ELF-1 (cell line): Measurements from ENCODE around the gene WEE1.
A peak's percentile ranks its signal among the peaks of the same experiment; 100 is the strongest.
"Not testable (repeated sequence)": the region's sequence is repeated elsewhere in the genome, so short reads cannot be mapped to it uniquely, and the experiment has no call there.

Experiments
- DNase-seq: peaks from one replicate; pipeline ENCODE4 v3.0.0-alpha.2; 2016; ENCODE audit warnings: low read depth, low spot score

WEE1 gene

GRCh38 chr11:9573052-9573774, at the start of gene WEE1:
TSS of gene WEE1 (plus strand) at chr11:9573670. CDS start at chr11:9573934, 264 bp downstream.
- peak; percentile 100 for DNase-seq

DNA sequence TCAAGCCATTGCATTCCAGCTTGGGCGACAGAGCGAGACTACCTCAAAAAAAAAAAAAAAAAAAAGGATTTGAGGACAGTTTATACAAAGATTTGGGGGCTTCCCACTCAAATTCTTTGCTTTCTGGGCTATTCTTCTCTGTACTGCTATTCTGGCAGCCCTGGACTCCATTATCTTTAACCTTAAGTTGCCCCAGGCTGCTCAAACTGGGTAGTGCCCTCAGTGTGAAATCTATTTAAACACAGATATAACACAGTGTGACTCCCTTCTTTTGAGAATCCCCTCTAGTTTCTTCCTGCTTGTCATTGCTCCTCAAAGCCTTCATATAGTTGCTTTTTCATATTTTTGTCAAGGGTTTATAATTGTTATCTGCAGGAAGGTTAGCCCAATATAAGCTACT, 49.5 kb upstream of the WEE1 start:
- DNase-seq, result no peak

DNA sequence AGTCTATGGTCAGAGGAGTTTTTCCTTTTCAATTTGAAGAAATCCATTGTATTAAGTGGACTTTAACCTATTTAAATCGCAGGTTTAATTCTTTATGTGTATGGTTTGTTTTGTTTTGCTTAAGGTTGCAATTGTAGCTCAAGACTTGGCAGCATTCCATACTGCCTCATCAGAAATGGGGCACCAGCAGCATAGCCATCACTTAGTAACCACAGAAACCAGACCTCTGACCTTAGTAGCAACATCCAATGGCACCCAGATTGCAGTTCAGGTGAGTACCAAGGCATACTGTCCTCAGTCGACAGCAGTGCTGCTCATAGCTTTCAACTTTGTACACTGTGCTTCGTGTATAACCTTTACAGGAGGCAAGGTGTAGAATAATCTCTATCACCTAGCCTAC, 48.4 kb upstream of the WEE1 start:
- no peak for DNase-seq

DNA sequence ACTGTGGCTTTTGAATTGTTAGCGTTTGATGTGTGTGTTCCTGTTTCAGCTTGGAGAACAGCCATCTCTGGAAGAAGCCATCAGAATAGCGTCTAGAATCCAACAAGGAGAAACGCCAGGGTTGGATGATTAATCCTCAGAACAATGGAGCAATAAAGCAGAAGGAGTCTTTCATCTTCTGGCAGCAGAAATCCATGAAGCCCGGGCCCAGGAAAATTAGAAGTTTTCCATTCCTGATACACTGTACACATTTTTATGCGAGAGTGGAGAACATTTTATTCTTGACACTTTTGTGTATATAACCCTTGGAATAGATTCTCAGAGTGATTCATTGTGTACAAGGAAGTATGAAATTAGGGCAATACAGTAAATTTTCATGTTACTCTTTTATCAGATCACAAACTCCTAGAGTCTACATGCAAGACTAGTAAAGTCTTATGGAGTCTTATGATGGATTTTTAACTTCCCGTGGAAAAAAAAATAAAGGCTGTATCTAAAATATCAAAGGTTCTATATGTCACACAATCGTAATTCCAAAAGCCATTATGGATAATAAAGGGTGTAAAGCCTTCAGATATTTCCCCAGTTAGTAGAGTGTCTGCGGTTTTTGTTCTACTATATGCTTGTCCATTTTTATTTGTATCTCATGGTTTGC, 45.9 kb upstream of the WEE1 start:
- no peak for DNase-seq

DNA sequence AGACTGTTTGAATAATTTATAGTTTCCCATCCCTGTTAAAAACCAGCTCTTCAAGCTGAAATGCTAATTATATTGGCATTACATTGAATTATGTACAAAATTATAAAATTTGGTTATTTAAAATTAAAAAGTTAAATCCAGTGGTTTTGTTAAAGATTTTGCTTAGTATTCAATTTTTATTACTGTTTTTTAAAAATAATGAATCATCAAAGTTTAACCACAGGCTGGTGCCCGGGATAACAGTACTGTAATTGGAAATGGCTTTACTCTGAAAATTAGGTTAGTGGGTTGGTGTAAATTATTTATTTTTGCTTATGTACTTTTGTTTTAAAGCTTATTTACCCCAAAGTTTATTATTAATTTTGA, 45.4 kb upstream of the WEE1 start:
- no peak for DNase-seq

DNA sequence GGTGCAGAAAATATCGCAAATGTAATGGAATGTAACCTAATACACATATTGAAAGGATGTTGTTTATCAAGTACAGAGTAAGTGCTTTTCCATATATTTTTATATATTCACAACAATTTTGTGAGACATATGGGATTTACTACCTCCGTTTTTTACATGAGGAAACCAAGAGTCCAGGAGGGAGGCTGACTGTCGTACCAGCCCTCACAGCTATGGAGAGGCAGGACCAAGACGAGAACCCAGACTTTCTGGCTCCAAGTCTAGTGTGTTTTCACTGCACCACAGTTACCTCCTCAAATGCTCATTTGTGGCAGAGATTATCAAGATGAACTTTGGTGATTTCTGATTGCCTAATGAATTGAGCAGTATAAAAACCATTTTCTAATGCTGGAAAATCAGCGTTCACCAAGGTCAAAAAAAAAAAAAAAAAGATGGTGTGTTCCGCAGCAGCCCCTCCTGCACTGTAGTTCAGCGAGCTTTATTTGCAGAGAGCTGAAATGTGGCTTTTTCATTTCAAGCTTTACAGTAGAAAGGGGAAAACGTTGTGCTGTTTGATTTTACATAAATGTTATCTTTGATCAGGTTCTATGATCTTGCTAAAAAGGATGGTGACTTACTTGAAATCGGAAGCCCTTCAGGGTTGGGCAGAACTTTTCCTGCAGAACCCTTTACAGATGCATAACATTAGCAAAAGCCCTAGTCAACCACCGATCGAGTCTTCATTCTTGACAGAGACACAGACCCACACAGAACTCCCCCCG, 44.7 kb upstream of the WEE1 start:
- no peak for DNase-seq

- DNase-seq, result peak; percentile 74
Observed at GRCh38 chr11:9529334-9529650, 44.2 kb upstream of the WEE1 start.

DNA sequence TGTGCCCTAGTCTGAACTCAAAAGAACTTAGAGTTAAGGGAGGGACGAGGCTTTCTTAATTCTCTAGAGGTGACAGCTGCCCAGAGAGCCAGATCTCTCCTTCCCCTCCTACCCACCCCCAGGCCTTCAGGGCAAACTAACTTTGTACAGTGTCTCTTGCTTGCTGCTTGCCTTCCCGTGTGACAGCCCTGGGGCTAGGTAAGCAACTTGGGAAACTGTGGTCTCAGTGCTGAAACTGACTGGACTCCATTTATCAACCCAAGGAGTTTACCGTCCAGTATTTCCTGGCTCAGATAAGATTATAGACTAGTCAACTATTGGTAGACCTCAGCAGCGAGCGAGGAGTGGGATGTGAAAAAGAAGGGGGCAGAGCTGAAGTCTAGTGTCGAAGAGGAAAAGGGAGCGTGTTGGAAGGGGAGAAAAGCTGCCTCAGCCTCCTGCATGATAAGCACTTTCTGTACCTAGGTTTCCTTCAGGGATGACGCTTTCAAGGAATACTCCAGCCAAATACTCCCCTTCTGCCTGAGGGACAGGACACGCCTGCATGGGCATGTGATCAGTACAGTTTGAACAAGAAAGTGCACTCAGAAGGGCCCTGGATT, 43.3 kb upstream of the WEE1 start:
- DNase-seq, result peak; percentile 85

- DNase-seq, result peak; percentile 79
Observed at GRCh38 chr11:9530901-9531625, 42.4 kb upstream of the WEE1 start.

DNA sequence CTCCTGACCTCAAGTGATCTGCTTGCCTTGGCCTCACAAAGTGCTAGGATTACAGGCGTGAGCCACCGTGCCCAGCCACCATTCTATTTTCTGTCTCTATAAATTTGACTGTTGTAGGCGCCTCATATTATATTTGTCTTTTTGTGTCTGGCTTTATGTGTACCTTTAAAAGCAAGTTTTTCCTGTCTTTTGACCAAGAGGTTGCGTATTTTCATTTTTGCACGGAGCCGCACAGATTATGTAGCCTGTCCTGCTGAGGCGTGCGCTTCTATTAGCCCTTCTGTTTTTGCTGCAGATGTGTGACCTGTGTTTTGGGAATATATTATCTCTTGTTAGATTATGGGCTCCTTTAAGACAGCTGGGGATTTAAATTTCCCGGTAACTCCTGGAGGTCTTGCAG, 40.4 kb upstream of the WEE1 start:
- no peak for DNase-seq

GRCh38 chr11:9533736-9534473, 39.6 kb upstream of the WEE1 start:
- no peak for DNase-seq

- peak; percentile 95 for DNase-seq
Observed at GRCh38 chr11:9535189-9535781, 38.2 kb upstream of the WEE1 start.

DNA sequence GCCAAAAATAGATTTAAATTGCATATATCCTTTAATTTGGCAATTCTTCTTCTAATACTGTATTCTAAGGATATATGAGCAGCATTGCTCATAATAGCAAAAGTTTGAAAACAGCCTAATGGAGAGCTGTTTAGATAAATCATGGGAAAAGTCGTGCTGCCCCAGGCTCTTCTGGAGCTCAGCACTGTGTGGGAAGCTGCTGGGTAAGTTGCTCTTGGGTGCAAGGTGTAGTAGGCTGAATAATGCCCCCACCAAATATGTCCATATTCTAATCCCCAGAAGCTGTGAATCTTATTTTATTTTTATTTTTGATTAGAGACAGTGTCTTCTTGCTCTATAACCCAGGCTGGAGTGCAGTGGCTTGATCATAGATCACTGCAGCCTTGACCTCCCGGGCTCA, 34.9 kb upstream of the WEE1 start:
- DNase-seq, result no peak

GRCh38 chr11:9549216-9549615, 24.3 kb upstream of the WEE1 start:
- not testable (repeated sequence) for DNase-seq

DNA sequence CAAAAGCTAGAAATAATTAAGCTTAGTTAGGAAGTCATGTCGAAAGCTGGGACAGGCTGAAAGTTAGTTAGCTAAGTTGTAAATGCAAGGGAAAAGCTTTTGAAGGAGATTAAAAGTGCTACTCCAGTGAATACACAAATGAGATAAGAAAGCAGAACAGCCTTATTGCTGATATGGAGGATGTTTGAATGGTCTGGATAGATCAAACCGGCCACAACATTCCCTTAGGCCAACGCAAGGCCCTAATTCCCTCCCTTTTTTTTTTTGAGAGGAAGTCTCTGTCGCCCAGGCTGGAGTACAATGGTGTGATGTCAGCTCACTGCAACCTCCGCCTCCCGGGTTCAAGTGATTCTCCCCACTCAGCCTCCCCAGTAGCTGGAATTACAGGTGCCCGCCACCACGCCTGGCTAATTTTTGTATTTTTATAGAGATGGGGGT, 23.3 kb upstream of the WEE1 start:
- peak; percentile 63 for DNase-seq

- DNase-seq, result no peak
Observed at GRCh38 chr11:9561279-9561982, 12.0 kb upstream of the WEE1 start.

GRCh38 chr11:9562716-9563115, 10.8 kb upstream of the WEE1 start:
- no peak for DNase-seq

DNA sequence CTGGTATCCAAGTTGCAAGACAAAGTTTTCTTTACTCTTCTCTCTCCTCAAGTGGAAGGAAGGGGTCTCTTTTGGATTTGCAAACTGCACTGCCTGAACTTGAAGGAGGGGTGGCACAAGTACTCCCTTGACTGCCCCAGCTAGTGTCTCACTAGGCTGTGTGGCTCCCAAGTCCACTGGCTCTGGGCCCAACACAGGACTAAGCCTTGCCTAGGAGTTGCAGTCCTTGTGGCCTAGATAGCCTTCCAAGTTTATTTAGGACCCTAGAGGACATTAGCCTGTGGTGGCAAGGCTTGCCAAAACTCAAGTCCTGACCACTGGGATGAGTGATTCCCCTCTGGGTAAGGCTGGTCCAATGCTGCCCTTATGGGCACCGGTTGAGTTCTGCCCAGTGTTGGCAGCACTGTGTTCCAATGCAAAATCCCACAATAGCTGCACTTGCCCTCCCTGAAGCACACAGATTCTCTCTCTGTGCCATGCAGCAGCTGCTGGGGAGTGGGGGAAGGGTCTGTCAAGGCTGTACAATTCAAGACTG, 10.2 kb upstream of the WEE1 start:
- DNase-seq, result no peak

DNA sequence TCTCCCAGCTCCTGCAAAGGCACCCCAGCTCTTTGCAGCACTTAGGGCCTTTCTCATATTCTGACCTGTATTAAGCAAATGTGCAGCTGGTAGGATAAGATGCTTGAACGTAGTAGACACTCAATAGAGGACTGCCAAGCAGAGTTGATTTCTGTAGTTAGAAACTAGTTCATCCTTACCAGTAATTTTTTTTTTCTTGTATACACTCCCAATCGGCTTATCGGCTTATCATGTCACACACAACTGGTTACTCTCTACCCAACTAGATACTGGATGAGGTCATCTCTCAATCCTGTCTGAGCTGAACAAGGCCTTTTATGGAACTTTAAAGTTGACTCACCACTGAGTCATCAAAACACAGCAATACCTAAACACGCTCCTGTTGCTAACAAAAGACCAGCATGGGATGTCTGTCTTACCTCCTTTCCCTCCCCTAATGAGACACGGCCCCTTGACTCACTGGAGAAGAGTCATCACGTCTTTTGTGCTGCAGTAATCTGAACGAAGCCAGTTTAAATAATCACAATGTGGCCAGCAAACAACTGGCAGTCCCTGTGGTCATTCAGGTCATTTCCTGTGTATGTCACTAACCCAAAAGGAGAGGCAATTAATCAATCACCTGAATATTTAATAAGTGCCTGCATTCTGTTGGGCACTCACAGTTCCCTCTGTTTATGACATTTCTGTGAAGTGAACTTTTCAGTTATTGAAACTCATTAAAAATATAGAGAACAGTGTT, 7.5 kb upstream of the WEE1 start:
- peak; percentile 95 for DNase-seq
